ENCODE measurements around the gene HIBADH. TPM values are rescaled to one million over a fixed set of nuclear protein-coding genes. Genes with fewer than 3 reads are reported as not detected.

The HIBADH gene
- total RNA-seq, 1 experiment from 2014 or later = 23.2 TPM

DNA sequence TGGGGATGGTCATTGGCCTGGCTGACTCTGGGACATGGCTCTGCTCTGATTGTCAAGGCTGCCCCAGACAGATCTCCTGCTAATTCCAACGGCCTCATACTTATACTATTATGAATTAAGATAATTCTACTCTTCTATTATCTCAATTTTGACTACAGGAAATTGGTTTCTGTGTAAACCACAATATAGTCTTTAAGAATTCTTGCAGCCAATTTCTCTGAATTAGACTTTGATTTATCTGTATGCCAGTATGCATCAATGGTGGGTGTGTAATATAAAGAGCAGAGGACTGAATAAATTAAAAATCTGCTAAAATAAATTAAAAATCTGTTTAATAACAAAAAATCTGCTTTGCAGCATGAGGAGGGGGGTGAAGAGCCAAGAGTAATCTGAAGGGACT, 27.0 kb downstream of the HIBADH start:
- Histone ChIP-seq H3K79me2 (ENCODE audit: insufficient read depth, low read length) (no peaks in the 10 kb centered on the region), H4K20me1 (ENCODE audit: control insufficient read depth, insufficient read depth, insufficient read length) (no peaks in the 10 kb centered on the region), H4K8ac (replicated peaks; ENCODE audit: insufficient read length, low read depth, low read length) (no peak overlapping the region), H3K14ac (ENCODE audit: insufficient read depth, low read length) (no peak overlapping the region), H3K4me2 (ENCODE audit: insufficient read depth, insufficient read length, low read length) (no peak overlapping the region), H2BK120ac (ENCODE audit: low read depth, low read length, poor library complexity, severe bottlenecking) (no peak overlapping the region), H3K18ac (ENCODE audit: insufficient read length, low read depth, low read length) (no peak overlapping the region), H2BK5ac (ENCODE audit: insufficient read length, low read length) (no peak overlapping the region), H2AK5ac (ENCODE audit: insufficient read length, low read length) (no peak overlapping the region), H3K79me1 (ENCODE audit: insufficient read depth, low read depth, low read length, poor library complexity, severe bottlenecking) (no peaks in the 10 kb centered on the region), H3T11ph (ENCODE audit: low read length) (no peak overlapping the region), H3K23me2 (ENCODE audit: insufficient read length, low read depth, low read length, poor library complexity, severe bottlenecking) (no peaks in the 10 kb centered on the region), H3K9ac (ENCODE audit: extremely low read depth, insufficient read length, low read length) (no peak overlapping the region), H2BK15ac (ENCODE audit: low read depth, low read length) (no peak overlapping the region), H4K91ac (ENCODE audit: insufficient read length, low read depth, low read length) (no peak overlapping the region), H3K9me3 (ENCODE audit: control insufficient read depth, low read depth, low read length) (no peaks in the 10 kb centered on the region), H2AFZ (ENCODE audit: low read length) (no peak overlapping the region), H3K27ac (ENCODE audit: insufficient read length, low read depth, low read length) (no peak overlapping the region), H3K56ac (ENCODE audit: insufficient read length, low read depth, low read length) (no peak overlapping the region), H2BK20ac (ENCODE audit: low read depth, low read length, poor library complexity, severe bottlenecking) (no peak overlapping the region), H3K27me3 (ENCODE audit: insufficient read depth, low read length) (no peaks in the 10 kb centered on the region), H3K23ac (ENCODE audit: insufficient read length, low read depth, low read length) (no peak overlapping the region), H3K4ac (ENCODE audit: low read depth, low read length) (no peak overlapping the region), H3K4me1 (ENCODE audit: insufficient read depth, low read length) (no peaks in the 10 kb centered on the region; the same call in 1 of the 2 replicates), H2BK12ac (ENCODE audit: insufficient read length, low read depth, low read length) (no peak overlapping the region), H4K5ac (ENCODE audit: insufficient read length, low read depth, low read length) (no peak overlapping the region)
- no peak for DNase-seq
- no peak for TF ChIP-seq CTCF (conservative IDR thresholded peaks at IDR 0.05)
- Mint-ChIP-seq H3K36me3 (ENCODE audit: insufficient read depth in 1 of 3, low read depth in 3 of 3) (peaks cover 3 to 19% (median 5%) of the 10 kb centered on the region in 3 experiments; a peak in 5 of 7 replicates), H3K27ac (no peak overlapping the region), H3K4me1 (peaks cover 22 to 40% of the 10 kb centered on the region in 2 experiments), H3K4me3 (no peak overlapping the region), H3K27me3 (ENCODE audit: low read depth) (no peaks in the 10 kb centered on the region), H3K9me3 (peaks cover 0 to 3% of the 10 kb centered on the region in 2 experiments; a peak in 2 of 5 replicates)
- no CpG with 5 or more reads among the region's 1 CpG for WGBS (ENCODE audit: extremely low coverage, insufficient read length, low lambda C conversion rate)

Measured in H9 (cell line).